ENCODE results near the gene FRMD4A.
"Not testable (repeated sequence)": the region's sequence is repeated elsewhere in the genome, so short reads cannot be mapped to it uniquely, and the experiment has no call there.

FRMD4A gene

GRCh38 chr10:14235566-14236195 lies 95.0 kb downstream of the FRMD4A start:
- no peak for DNase-seq

- DNase-seq: no peak
These were observed 97.2 kb downstream of the FRMD4A start for GRCh38 chr10:14233566-14233965.

- DNase-seq: not testable (repeated sequence)
These were observed 101.9 kb downstream of the FRMD4A start for GRCh38 chr10:14228798-14229197.

GRCh38 chr10:14225379-14225778 lies 105.3 kb downstream of the FRMD4A start:
- DNase-seq: no peak

- DNase-seq: no peak
These were observed 110.7 kb downstream of the FRMD4A start for GRCh38 chr10:14220026-14220425.

GRCh38 chr10:14219411-14219810 lies 111.3 kb downstream of the FRMD4A start:
- no peak for DNase-seq

- DNase-seq: no peak
These were observed 115.1 kb downstream of the FRMD4A start for GRCh38 chr10:14215641-14216040.

GRCh38 chr10:14213703-14214102 lies 117.0 kb downstream of the FRMD4A start:
- not testable (repeated sequence) for DNase-seq

GRCh38 chr10:14211610-14212009 lies 119.1 kb downstream of the FRMD4A start:
- no peak for DNase-seq

GRCh38 chr10:14208231-14208630 lies 122.5 kb downstream of the FRMD4A start:
- DNase-seq: no peak

GRCh38 chr10:14205233-14205632 lies 125.5 kb downstream of the FRMD4A start:
- DNase-seq: no peak

GRCh38 chr10:14200698-14201544 lies 129.8 kb downstream of the FRMD4A start:
- DNase-seq: no peak

GRCh38 chr10:14199098-14199497 lies 131.6 kb downstream of the FRMD4A start:
- DNase-seq: not testable (repeated sequence)

GRCh38 chr10:14198078-14198477 lies 132.6 kb downstream of the FRMD4A start:
- no peak for DNase-seq

- DNase-seq: no peak
These were observed 134.6 kb downstream of the FRMD4A start for GRCh38 chr10:14196113-14196512.

GRCh38 chr10:14195433-14195832 lies 135.3 kb downstream of the FRMD4A start:
- no peak for DNase-seq

GRCh38 chr10:14192746-14193145 lies 138.0 kb downstream of the FRMD4A start:
- no peak for DNase-seq

- DNase-seq: no peak
These were observed 138.9 kb downstream of the FRMD4A start for GRCh38 chr10:14191871-14192270.

- no peak for DNase-seq
These were observed 139.3 kb downstream of the FRMD4A start for GRCh38 chr10:14191407-14191806.

- DNase-seq: no peak
These were observed 140.0 kb downstream of the FRMD4A start for GRCh38 chr10:14190702-14191101.

GRCh38 chr10:14186245-14186644 lies 144.5 kb downstream of the FRMD4A start:
- no peak for DNase-seq

- peak; percentile 69 for DNase-seq
These were observed 145.2 kb downstream of the FRMD4A start for GRCh38 chr10:14185316-14186045.

GRCh38 chr10:14184841-14185315 lies 145.8 kb downstream of the FRMD4A start:
- peak; percentile 62 for DNase-seq

- DNase-seq: no peak
These were observed 147.9 kb downstream of the FRMD4A start for GRCh38 chr10:14182781-14183180.

Data from activated CD8-positive, alpha-beta memory T cell treated with anti-CD3 and anti-CD28 coated beads for 24 hours (primary cell).